ENCODE results near the gene STX8.
"Not testable (repeated sequence)": the region's sequence is repeated elsewhere in the genome, so short reads cannot be mapped to it uniquely, and the experiment has no call there.

The STX8 gene

DNA sequence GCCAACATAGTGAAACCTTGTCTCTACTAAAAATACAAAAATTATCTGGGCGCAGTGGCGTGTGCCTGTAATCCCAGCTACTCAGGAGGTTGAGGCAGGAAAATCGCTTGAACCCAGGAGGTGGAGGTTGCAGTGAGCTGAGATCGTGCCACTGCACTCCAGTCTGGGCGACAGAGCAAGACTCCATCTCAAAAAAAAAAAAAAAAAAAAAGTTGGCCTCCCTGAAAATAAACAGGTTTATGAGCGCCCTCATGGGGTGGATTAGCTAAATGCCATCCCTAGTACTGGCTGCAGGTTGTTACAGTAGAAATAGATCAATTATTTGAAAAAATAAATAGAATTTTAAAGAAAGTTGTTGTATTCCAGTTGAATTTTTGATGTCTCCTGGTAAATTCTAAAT, 20.9 kb downstream of the STX8 start:
- 68% methylated on average over 5 of the region's 6 CpGs for WGBS
- not testable (repeated sequence) for H3K9me3 ChIP-seq (ENCODE audit: insufficient read depth, low read depth, low read length); H3K36me3 ChIP-seq (ENCODE audit: insufficient read depth, low read length); H3K27ac ChIP-seq (ENCODE audit: low read depth, low read length); H3K9ac ChIP-seq (ENCODE audit: low read depth, low read length); H3K4me3 ChIP-seq (ENCODE audit: low read length); H3K27me3 ChIP-seq (ENCODE audit: insufficient read depth, low read length); H3K4me1 ChIP-seq (ENCODE audit: insufficient read depth, low read length)

DNA sequence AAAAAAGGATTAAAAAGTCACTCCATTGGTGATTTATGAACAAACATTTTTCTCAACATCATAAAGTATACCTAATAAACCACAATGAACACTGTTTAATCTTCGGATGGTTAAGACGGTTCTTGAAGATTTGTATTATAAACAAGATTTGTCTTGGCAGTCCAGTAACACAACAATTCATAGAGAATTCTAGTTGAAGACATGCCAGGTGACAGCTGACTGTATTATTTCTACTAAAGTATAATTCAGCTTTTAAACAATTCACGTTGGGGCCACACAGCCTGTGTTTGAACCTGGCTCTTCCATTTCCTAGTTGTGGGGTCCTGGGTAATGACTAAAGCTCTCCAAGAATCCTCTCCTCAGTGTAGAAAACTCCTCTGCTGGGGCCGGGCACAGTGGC, 22.0 kb downstream of the STX8 start:
- Histone ChIP-seq H3K36me3 (ENCODE audit: insufficient read depth, low read length) (no peaks in the 10 kb centered on the region), H3K27ac (ENCODE audit: low read depth, low read length) (no peak overlapping the region), H3K9ac (ENCODE audit: low read depth, low read length) (no peak overlapping the region), H3K27me3 (ENCODE audit: insufficient read depth, low read length) (no peaks in the 10 kb centered on the region), H3K4me3 (ENCODE audit: low read length) (no peak overlapping the region), H3K4me1 (ENCODE audit: insufficient read depth, low read length) (no peaks in the 10 kb centered on the region), H3K9me3 (ENCODE audit: insufficient read depth, low read depth, low read length) (no peaks in the 10 kb centered on the region)
- over 99% methylated on average over 4 of the region's 4 CpGs for WGBS

DNA sequence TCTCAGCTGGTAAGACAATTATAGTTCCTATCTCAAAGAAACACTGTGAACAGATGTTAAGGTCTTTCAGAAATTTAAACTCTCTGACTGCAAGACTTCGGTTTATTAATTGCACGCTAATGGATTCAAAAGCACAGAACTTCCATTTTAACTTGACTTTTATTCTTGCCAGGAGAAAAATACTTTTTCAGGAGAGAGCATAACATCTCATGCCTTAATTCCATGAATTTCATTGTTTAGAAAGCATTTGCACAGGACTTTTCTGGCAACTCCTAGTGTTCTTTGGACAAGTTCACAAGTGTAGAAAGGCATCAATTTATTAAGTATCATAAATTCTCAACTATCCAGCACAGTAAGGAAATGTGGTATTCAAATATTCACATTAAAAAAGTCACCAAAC, 22.4 kb downstream of the STX8 start:
- H3K4me1 ChIP-seq (ENCODE audit: insufficient read depth, low read length) = no peaks in the 10 kb centered on the region
- no peak overlapping the region for H3K4me3 ChIP-seq (ENCODE audit: low read length)
- no peak overlapping the region for H3K27ac ChIP-seq (ENCODE audit: low read depth, low read length)
- no peaks in the 10 kb centered on the region for H3K27me3 ChIP-seq (ENCODE audit: insufficient read depth, low read length)
- no peaks in the 10 kb centered on the region for H3K36me3 ChIP-seq (ENCODE audit: insufficient read depth, low read length)
- no peaks in the 10 kb centered on the region for H3K9me3 ChIP-seq (ENCODE audit: insufficient read depth, low read depth, low read length)
- H3K9ac ChIP-seq (ENCODE audit: low read depth, low read length) = no peak overlapping the region
- WGBS = 97% methylated on average over 2 of the region's 2 CpGs

DNA sequence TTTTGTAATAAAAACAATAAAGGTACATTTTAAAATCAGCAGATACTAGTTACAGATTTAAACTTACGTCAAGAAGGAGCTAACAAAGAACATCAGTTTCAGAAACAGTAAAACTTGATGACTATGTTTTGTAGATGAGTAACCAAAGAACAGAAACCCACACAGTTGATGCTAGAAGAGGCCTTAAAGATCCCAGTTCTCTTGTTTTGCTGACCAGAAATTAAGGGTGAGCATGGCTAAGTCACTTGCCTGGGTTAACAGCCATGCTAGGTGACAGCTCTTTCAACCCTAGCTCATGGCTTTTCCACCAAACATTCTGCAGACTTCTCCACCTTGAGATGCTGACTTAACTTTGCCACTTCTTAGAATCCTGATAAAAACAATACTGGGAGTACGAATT, 26.4 kb downstream of the STX8 start:
- Histone ChIP-seq H3K9me3 (ENCODE audit: insufficient read depth, low read depth, low read length) (no peaks in the 10 kb centered on the region), H3K4me3 (ENCODE audit: low read length) (no peak overlapping the region), H3K4me1 (ENCODE audit: insufficient read depth, low read length) (no peaks in the 10 kb centered on the region), H3K36me3 (ENCODE audit: insufficient read depth, low read length) (no peaks in the 10 kb centered on the region), H3K27me3 (ENCODE audit: insufficient read depth, low read length) (no peaks in the 10 kb centered on the region), H3K9ac (ENCODE audit: low read depth, low read length) (no peak overlapping the region), H3K27ac (ENCODE audit: low read depth, low read length) (no peak overlapping the region)
- WGBS = 88% methylated on average over 2 of the region's 2 CpGs

DNA sequence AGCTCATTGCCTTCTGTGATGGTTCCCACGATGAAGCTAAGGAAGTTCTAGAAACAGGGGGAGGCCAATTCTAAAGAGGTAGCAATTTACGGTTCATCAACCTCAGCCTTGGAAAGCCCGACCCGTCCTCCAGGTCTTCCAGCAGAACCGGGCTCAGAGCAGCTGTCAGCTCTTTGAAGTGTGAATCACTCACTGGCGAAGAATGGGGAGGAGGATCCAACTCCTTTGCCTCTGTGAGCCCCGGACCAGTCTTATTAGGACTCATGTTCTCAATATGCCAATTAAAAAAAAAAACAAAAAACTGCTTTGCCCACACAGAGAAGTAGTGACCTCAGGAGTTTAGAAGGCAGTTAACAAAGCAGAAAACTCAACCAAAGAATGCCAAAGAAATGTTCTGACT, 31.4 kb downstream of the STX8 start:
- Histone ChIP-seq H3K4me3 (ENCODE audit: low read length) (no peak overlapping the region), H3K36me3 (ENCODE audit: insufficient read depth, low read length) (no peaks in the 10 kb centered on the region), H3K9ac (ENCODE audit: low read depth, low read length) (no peak overlapping the region), H3K9me3 (ENCODE audit: insufficient read depth, low read depth, low read length) (no peaks in the 10 kb centered on the region), H3K27me3 (ENCODE audit: insufficient read depth, low read length) (no peaks in the 10 kb centered on the region), H3K27ac (ENCODE audit: low read depth, low read length) (no peak overlapping the region), H3K4me1 (ENCODE audit: insufficient read depth, low read length) (no peaks in the 10 kb centered on the region)
- 53% methylated on average over 7 of the region's 7 CpGs for whole genome bisulfite sequencing

DNA sequence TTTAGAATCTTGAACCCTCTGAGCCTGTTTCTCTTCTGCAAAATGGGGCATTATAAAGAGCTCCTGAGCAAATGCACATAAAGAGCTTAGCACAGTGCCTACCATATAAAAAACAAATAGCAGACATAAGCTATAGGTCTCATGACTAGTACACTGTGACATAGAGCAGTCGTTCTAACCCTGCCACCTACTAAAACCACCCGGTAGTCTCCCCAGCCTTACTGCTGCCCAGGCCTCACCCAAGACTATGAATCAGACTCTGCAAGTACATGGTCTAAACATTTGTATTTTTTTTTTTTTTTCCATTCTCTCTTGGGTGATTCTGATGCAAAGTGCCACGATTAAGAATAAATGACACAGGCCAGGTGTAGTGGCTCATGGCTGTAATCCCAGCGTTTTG, 33.9 kb downstream of the STX8 start:
- Histone ChIP-seq H3K4me3 (ENCODE audit: low read length) (no peak overlapping the region), H3K4me1 (ENCODE audit: insufficient read depth, low read length) (no peaks in the 10 kb centered on the region), H3K9me3 (ENCODE audit: insufficient read depth, low read depth, low read length) (no peaks in the 10 kb centered on the region), H3K9ac (ENCODE audit: low read depth, low read length) (no peak overlapping the region), H3K27ac (ENCODE audit: low read depth, low read length) (no peak overlapping the region), H3K36me3 (ENCODE audit: insufficient read depth, low read length) (no peaks in the 10 kb centered on the region), H3K27me3 (ENCODE audit: insufficient read depth, low read length) (no peaks in the 10 kb centered on the region)
- 88% methylated on average over 4 of the region's 4 CpGs for WGBS

DNA sequence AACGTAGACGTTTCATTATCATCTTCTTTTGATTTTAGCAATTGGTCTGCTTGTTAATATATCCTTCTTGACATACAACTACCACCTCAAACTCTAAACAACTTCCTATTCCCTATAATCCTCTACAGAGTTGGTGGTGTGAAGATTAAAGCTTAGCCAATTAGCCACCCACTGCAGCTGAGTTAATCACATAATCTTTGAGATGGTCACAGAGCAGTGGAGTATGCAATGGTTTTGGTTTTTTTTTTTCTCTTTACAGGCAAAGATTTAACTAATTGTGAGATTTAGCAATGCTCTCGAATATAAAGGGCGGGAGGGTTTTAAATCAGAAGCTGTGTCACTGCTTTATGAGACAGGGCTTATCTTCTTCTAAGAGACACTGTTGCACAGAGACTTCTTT, 37.0 kb downstream of the STX8 start:
- 98% methylated on average over 4 of the region's 4 CpGs for WGBS
- H3K9me3 ChIP-seq (ENCODE audit: insufficient read depth, low read depth, low read length) = no peaks in the 10 kb centered on the region
- H3K9ac ChIP-seq (ENCODE audit: low read depth, low read length) = no peak overlapping the region
- H3K36me3 ChIP-seq (ENCODE audit: insufficient read depth, low read length) = no peaks in the 10 kb centered on the region
- peaks cover 9% of the 10 kb centered on the region for H3K4me1 ChIP-seq (ENCODE audit: insufficient read depth, low read length)
- no peak overlapping the region for H3K4me3 ChIP-seq (ENCODE audit: low read length)
- H3K27ac ChIP-seq (ENCODE audit: low read depth, low read length) = no peak overlapping the region
- H3K27me3 ChIP-seq (ENCODE audit: insufficient read depth, low read length) = no peaks in the 10 kb centered on the region

DNA sequence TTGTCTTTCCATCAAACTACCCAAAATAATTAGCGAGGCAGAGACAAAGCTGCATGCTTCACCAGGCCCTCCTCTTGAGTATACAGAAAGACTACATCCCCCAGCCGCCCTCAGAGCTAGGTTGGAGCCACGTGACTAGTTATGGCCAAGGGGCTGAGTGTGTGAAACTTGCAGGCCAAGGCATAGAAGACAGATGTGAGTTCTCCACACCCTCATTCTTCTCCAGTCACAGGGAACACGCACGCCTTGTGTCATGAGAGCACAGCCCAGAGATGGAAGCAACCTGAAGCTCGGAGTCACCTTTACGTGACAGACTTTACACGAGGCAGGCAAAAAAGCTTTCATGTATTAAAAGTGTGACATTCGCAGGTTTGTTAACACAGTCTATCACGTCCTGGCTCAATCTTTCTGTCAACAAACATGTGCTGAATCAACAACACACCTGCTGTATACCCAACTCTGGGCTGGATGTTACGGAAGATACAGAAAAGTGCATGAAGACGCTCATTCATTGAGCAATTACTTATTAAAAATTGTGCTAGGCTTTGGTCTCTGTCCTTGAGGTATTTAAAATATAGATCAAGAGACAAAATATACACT, 38.3 kb downstream of the STX8 start:
- Histone ChIP-seq H3K4me1 (ENCODE audit: insufficient read depth, low read length) (peaks cover 12% of the 10 kb centered on the region), H3K36me3 (ENCODE audit: insufficient read depth, low read length) (no peaks in the 10 kb centered on the region), H3K9me3 (ENCODE audit: insufficient read depth, low read depth, low read length) (no peaks in the 10 kb centered on the region), H3K27ac (ENCODE audit: low read depth, low read length) (no peak overlapping the region), H3K4me3 (ENCODE audit: low read length) (no peak overlapping the region), H3K9ac (ENCODE audit: low read depth, low read length) (no peak overlapping the region), H3K27me3 (ENCODE audit: insufficient read depth, low read length) (no peaks in the 10 kb centered on the region)
- WGBS = 92% methylated on average over 12 of the region's 12 CpGs

DNA sequence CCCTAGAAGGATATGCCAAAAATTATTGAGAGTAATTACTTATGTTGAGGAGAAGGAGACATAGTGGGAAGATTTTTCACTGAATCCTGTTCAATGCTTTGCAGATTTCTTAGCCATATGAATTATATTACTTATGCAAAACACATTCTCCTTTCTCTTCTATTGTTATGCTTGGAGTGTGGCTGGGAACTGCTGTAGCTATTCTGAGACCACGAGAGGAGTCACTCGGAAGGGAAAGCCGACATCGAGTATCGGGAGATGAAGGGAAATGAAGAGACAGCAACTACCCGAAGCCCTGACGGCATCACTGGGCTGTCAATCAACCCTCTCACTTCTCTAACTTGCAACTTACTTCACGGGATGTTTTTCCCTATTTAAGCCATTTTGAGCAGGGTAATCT, 39.6 kb downstream of the STX8 start:
- Histone ChIP-seq H3K27ac (ENCODE audit: low read depth, low read length) (no peak overlapping the region), H3K4me3 (ENCODE audit: low read length) (no peak overlapping the region), H3K9me3 (ENCODE audit: insufficient read depth, low read depth, low read length) (no peaks in the 10 kb centered on the region), H3K9ac (ENCODE audit: low read depth, low read length) (no peak overlapping the region), H3K27me3 (ENCODE audit: insufficient read depth, low read length) (no peaks in the 10 kb centered on the region), H3K4me1 (ENCODE audit: insufficient read depth, low read length) (peaks cover 15% of the 10 kb centered on the region), H3K36me3 (ENCODE audit: insufficient read depth, low read length) (no peaks in the 10 kb centered on the region)
- WGBS = 81% methylated on average over 8 of the region's 8 CpGs

DNA sequence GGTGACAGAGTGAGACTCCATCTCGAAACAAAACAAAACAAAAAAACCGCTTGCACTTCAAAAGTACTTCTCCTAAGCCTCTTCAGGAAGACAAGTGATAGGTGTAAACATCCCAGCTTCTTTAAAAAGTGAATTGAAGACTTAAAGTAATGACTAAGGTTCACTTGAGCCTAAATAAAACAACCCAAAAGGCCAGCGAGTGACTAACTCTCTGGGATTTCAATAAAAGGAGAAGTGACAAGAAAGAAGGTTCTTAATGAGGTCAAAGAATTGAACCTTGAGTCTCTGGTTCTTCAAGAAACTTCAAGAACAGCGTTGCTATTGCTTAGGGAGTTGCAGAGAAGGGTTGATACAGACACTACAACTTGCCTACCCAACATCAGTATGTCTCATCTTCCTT, 42.2 kb downstream of the STX8 start:
- Histone ChIP-seq H3K4me3 (ENCODE audit: low read length) (no peak overlapping the region), H3K36me3 (ENCODE audit: insufficient read depth, low read length) (no peaks in the 10 kb centered on the region), H3K9me3 (ENCODE audit: insufficient read depth, low read depth, low read length) (no peaks in the 10 kb centered on the region), H3K27ac (ENCODE audit: low read depth, low read length) (no peak overlapping the region), H3K27me3 (ENCODE audit: insufficient read depth, low read length) (no peaks in the 10 kb centered on the region), H3K4me1 (ENCODE audit: insufficient read depth, low read length) (peaks cover 15% of the 10 kb centered on the region), H3K9ac (ENCODE audit: low read depth, low read length) (no peak overlapping the region)
- 89% methylated on average over 3 of the region's 4 CpGs for WGBS

DNA sequence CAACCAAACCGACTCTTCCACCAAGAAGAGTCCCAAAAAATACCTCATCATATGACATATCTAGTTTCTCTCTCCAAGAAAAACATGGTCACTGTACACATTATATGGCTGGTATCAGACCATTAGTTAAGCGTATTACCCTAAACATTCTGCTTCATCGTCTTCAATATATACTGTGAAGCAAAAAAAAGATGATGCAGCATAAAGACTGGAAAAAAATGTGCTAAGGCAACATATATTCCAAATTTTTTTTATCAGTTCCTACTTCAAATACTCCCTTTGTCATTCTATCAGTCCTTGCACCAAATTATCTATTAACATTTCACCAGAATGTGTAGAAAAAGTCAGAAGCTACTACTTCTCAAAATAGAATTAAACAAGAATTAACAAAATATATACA, 42.9 kb downstream of the STX8 start:
- Histone ChIP-seq H3K4me1 (ENCODE audit: insufficient read depth, low read length) (peaks cover 15% of the 10 kb centered on the region), H3K27me3 (ENCODE audit: insufficient read depth, low read length) (no peaks in the 10 kb centered on the region)
- over 99% methylated on average over 3 of the region's 3 CpGs for WGBS

DNA sequence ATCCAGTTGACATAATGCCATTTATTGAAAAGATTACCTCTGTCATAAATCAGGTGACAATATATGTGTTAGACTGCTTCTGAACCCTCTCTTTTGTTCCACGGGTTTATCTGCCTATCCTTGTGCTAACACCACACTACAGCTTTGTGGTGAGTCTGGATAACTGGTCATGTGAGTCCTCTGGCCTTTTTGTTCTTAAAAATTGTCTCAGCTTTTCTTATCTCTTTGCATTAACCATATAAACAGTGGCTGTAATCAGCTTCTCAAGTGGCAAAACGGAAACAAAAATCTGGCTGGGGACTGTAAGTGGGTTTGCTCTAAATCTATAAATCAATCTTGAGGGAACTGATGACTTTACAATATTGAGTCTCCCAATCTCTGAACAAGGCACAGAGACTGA, 44.6 kb downstream of the STX8 start:
- Histone ChIP-seq H3K9me3 (ENCODE audit: insufficient read depth, low read depth, low read length) (no peaks in the 10 kb centered on the region), H3K27me3 (ENCODE audit: insufficient read depth, low read length) (no peaks in the 10 kb centered on the region), H3K9ac (ENCODE audit: low read depth, low read length) (no peak overlapping the region), H3K4me1 (ENCODE audit: insufficient read depth, low read length) (peaks cover 11% of the 10 kb centered on the region), H3K36me3 (ENCODE audit: insufficient read depth, low read length) (no peaks in the 10 kb centered on the region), H3K4me3 (ENCODE audit: low read length) (no peak overlapping the region), H3K27ac (ENCODE audit: low read depth, low read length) (no peak overlapping the region)
- 100% methylated on average over 1 of the region's 2 CpGs for WGBS

More for the DNA sequence above, 42.9 kb downstream of the STX8 start:
- no peaks in the 10 kb centered on the region for H3K36me3 ChIP-seq (ENCODE audit: insufficient read depth, low read length)
- H3K9ac ChIP-seq (ENCODE audit: low read depth, low read length) = no peak overlapping the region
- no peak overlapping the region for H3K27ac ChIP-seq (ENCODE audit: low read depth, low read length)
- H3K4me3 ChIP-seq (ENCODE audit: low read length) = no peak overlapping the region
- H3K9me3 ChIP-seq (ENCODE audit: insufficient read depth, low read depth, low read length) = no peaks in the 10 kb centered on the region

Data from HUES64 (cell line).